Suprapubic skin (tissue), 4 donors: ENCODE data around the gene CCND3. TPM values are rescaled to one million over a fixed set of nuclear protein-coding genes. Genes with fewer than 3 reads are reported as not detected.

Source experiments
- DNase-seq, 2 donors: peaks; one replicate each; pipeline ENCODE4 v3.0.0-alpha.2; 2019; ENCODE audit warnings: low spot score in 2 of 2
- H3K27ac ChIP-seq: fragments of 200-600 bp; sonication (generic); one replicate; pipeline ENCODE4 v1.5.1; 2019
- H3K27me3 ChIP-seq: fragments of 200-600 bp; sonication (generic); one replicate; pipeline ENCODE4 v1.5.1; 2019
- H3K36me3 ChIP-seq: fragments of 200-600 bp; sonication (generic); one replicate; pipeline ENCODE4 v1.5.1; 2019
- H3K4me1 ChIP-seq: fragments of 200-600 bp; sonication (generic); one replicate; pipeline ENCODE4 v1.5.1; 2019
- H3K4me3 ChIP-seq: fragments of 200-600 bp; sonication (generic); one replicate; pipeline ENCODE4 v1.5.1; 2019; ENCODE audit warnings: mild to moderate bottlenecking
- H3K9me3 ChIP-seq: fragments of 200-600 bp; sonication (generic); one replicate; pipeline ENCODE4 v1.5.1; 2019
- CTCF ChIP-seq, 2 donors: fragments of 200-600 bp in 1 of 2; fragments of 450-650 bp in 1 of 2; sonication (generic) in 1 of 2; IDR thresholded peaks; one replicate each; pipeline ENCODE4 v1.5.1; 2016 to 2019; ENCODE audit warnings: antibody characterized with exemption in 2 of 2, mild to moderate bottlenecking in 1 of 2, moderate library complexity in 1 of 2
- EP300 ChIP-seq: sonication (generic); formaldehyde crosslinking; IDR thresholded peaks from one replicate; pipeline ENCODE4 v1.6.1; 2017; ENCODE audit warnings: antibody characterized with exemption
- POLR2A ChIP-seq, 2 donors: fragments of 450-650 bp; IDR thresholded peaks; one replicate each; pipeline ENCODE4 v1.6.1; 2017; ENCODE audit warnings: antibody characterized with exemption in 2 of 2, mild to moderate bottlenecking in 2 of 2, moderate library complexity in 2 of 2
- POLR2AphosphoS5 ChIP-seq, 3 donors: sonication (generic); formaldehyde crosslinking; IDR thresholded peaks; one replicate each; pipeline ENCODE4 v1.6.1; 2017; ENCODE audit warnings: antibody characterized with exemption in 3 of 3
- WGBS: methylation state at CpG from one replicate; pipeline ENCODE4 v1.1.5; 2018; 5-methylcytosine and 5-hydroxymethylcytosine counted together
- total RNA-seq, 4 donors: library from RNA; depleted of rRNA; stranded (reverse); fragments of >200 nt; gene quantifications; one replicate each; pipeline ENCODE4 v1.1.0, GENCODE V29; 2016

CCND3 gene
- total RNA-seq, 4 donors from 2014 or later: 106 to 214 (median 132) TPM

- Histone ChIP-seq H3K4me1 (peaks cover 9% of the 10 kb centered on the region), H3K4me3 (no peak overlapping the region), H3K27ac (no peak overlapping the region), H3K9me3 (no peaks in the 10 kb centered on the region), H3K27me3 (no peaks in the 10 kb centered on the region), H3K36me3 (peaks cover 33% of the 10 kb centered on the region)
- WGBS: 80% methylated on average over 1 of the region's 1 CpG
- TF ChIP-seq EP300 (no peak), POLR2A (IDR thresholded peaks at IDR 0.05) (no peak), POLR2AphosphoS5 (IDR thresholded peaks at IDR 0.05) (no peak), CTCF (IDR thresholded peaks at IDR 0.05) (no peak)
- DNase-seq: no peak
Measured at GRCh38 chr6:41900861-41901260, 40.7 kb downstream of the CCND3 start.

- Histone ChIP-seq H3K9me3 (no peaks in the 10 kb centered on the region), H3K4me1 (peaks cover 24% of the 10 kb centered on the region), H3K4me3 (peak overlapping the region; percentile 90), H3K27ac (peak overlapping the region; percentile 87), H3K27me3 (no peaks in the 10 kb centered on the region), H3K36me3 (peaks cover 4% of the 10 kb centered on the region)
- 69% methylated on average over 3 of the region's 3 CpGs for WGBS
- DNase-seq: no peak
- no peak for TF ChIP-seq POLR2A (IDR thresholded peaks at IDR 0.05)
- TF ChIP-seq POLR2AphosphoS5 (IDR thresholded peaks at IDR 0.05): no peak
- TF ChIP-seq CTCF (IDR thresholded peaks at IDR 0.05): no peak
- no peak for TF ChIP-seq EP300
Measured at GRCh38 chr6:41896281-41896680, 45.3 kb downstream of the CCND3 start.

GRCh38 chr6:41895300-41896233 is 46.0 kb downstream of the CCND3 start, which contains the start of gene USP49:
Gene USP49 (minus strand): TSS chr6:41895375. CDS start chr6:41806983, 88,392 bp downstream.
- H3K4me3 ChIP-seq: peak within 1 kb of the TSS; percentile 90
- H3K4me1 ChIP-seq: peaks cover 24% of the 10 kb centered on the region
- no peaks in the 10 kb centered on the region for H3K27me3 ChIP-seq
- no peaks in the 10 kb centered on the region for H3K36me3 ChIP-seq
- under 1% methylated on average over 48 of the region's 55 CpGs for WGBS
- DNase-seq: peak; percentile 94 to 95
- no peaks in the 10 kb centered on the region for H3K9me3 ChIP-seq
- TF ChIP-seq POLR2AphosphoS5 (IDR thresholded peaks at IDR 0.05) (no peak), POLR2A (IDR thresholded peaks at IDR 0.05) (no peak), CTCF (IDR thresholded peaks at IDR 0.05) (no peak), EP300 (no peak)
- H3K27ac ChIP-seq: peak within 1 kb of the TSS; percentile 87

GRCh38 chr6:41894366-41895299 is 47.0 kb downstream of the CCND3 start:
- WGBS: 2% methylated on average over 54 of the region's 56 CpGs
- H3K4me1 ChIP-seq: peaks cover 24% of the 10 kb centered on the region
- peak in 1 of 2 donors; percentile 67 for DNase-seq
- no peaks in the 10 kb centered on the region for H3K27me3 ChIP-seq
- TF ChIP-seq POLR2AphosphoS5 (IDR thresholded peaks at IDR 0.05) (no peak), CTCF (IDR thresholded peaks at IDR 0.05) (no peak), POLR2A (IDR thresholded peaks at IDR 0.05) (no peak), EP300 (no peak)
- peak overlapping the region; percentile 90 for H3K4me3 ChIP-seq
- no peaks in the 10 kb centered on the region for H3K36me3 ChIP-seq
- peak overlapping the region; percentile 87 for H3K27ac ChIP-seq
- no peaks in the 10 kb centered on the region for H3K9me3 ChIP-seq
